Smooth muscle cell of the brain vasculature (primary cell): ENCODE data around the gene TEAD3.

Experiments used
- DNase-seq: peaks from one replicate; pipeline ENCODE4 v3.0.0-alpha.2; 2012; ENCODE audit warnings: low read depth, low spot score

TEAD3 gene

GRCh38 chr6:35512740-35513139, 15.9 kb upstream of the TEAD3 start, which contains the start of gene TULP1:
TSS of gene TULP1 (minus strand) at chr6:35512896. CDS start at chr6:35512858, 38 bp downstream.
- DNase-seq: no peak

- no peak for DNase-seq
These were observed 15.1 kb upstream of the TEAD3 start for GRCh38 chr6:35512006-35512405.

DNA sequence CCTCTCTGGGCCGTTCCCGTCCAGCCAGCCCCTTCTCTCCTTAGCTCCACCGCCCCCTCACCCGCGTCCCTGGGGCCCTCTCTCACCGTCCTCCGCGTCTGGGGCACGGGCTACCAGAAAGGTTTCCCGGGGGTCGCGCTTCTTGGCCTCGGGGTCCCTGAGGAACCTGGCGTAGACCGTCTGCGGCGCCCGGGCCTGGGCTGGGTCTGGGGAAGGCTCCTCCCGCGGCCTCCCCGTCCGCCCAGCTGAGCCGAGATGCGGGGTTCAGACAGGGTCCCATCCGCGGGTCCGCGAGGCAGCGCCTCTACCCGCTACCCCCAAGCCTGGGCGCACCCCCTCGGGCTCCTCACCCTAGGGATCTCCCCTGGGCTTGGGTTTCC, 14.7 kb upstream of the TEAD3 start:
- DNase-seq: no peak

- DNase-seq: no peak
These were observed 14.2 kb upstream of the TEAD3 start for GRCh38 chr6:35510916-35511561.

DNA sequence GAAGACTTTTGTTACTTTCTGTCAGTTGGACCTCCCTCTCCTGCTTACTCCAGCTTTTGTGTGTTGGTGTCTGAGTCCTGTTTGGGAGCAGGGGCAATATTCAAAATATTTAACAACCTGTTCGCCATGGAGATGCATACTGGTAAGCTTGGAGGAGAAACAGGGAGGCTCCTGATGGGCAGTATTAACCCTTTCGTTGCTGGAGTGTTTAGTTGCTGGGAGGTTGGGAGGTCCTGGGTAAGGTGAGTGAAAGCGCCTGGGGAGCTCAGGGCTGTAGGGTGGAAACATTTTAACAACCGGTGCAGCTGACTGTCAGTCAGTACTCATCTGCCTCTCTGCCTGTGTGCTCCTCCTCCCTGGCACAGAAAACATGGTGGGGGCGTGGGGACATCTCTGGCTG, 11.7 kb upstream of the TEAD3 start:
- no peak for DNase-seq

- DNase-seq: no peak
These were observed 11.1 kb upstream of the TEAD3 start for GRCh38 chr6:35508027-35508426.

DNA sequence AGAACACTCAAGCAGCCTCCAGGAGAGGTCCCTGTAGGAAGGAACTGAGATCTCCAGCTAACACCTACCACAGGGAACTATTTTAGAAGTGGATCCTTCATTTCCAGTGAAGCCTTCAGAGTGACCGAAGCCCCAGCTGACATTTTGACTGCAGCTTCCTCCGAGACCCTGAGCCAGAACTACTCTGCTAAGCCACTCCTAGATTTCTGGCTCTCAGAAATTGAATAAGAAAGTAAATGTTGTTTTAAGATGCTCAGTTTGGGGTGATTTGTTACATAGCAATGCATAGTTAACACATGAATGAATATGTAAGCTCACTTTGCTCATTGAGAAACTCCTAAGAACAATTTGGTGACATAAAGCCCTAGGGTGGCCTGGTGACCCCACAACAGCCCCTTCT, 10.3 kb upstream of the TEAD3 start:
- no peak for DNase-seq

GRCh38 chr6:35506536-35506935, 9.7 kb upstream of the TEAD3 start:
- DNase-seq: no peak

DNA sequence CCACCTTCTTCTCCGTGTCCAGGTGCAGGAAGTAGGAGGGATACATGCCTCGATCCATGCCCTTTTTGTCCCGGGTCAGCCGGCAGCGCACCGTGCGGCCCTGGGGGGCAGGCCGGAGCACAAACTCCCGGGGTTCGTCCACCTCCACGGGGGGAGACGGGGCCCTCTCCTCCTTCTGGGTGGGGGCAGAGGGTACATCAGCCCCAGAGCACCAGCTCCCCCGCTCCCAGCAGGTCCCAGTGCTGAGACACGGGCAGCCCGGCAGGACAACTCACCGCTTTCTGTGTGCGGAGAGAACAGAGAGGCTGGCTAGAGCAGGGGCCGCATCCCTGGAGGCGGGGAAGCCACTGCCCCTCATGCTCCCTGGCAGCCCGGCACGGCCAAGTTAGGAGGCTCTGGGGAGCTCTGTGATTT, 9.1 kb upstream of the TEAD3 start:
- DNase-seq: no peak

DNA sequence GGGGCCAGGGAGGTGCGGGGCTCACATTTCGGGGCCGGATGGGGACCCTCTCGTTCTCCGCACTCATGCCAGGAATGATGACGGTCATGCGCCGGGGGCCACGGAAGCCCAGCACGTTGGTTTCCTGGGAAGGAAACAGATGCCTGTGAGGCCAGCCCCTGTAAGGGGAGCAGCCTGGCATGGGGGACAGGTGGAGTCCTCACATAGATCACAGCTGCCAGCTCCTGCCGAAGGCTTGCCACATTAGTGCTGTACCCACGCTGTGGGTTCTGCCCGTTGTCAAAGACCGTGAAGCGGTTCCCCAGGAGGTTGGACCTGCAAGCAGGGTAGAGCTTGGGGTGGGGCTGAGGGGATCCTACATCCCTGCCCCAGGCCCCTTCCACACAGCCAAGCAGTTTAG, 6.7 kb upstream of the TEAD3 start:
- no peak for DNase-seq

DNA sequence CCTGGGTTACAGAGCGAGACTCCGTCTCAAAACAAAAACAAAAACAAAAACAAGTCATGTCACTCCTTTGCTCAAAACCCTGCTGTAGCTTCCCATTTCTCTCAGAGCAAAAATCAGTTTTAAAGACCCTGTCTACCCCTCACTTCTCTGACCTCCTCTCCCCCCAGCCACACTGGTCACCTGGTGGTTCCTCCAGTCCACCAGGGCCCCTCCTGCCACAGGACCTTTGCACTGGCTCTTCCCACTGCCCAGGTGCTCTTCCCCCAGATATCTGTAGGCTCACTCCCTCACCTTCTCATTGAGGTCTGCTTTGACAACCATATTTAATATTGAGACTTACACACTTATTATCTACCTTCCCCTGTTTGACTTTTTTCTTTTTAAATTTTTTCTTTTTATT, 4.9 kb upstream of the TEAD3 start:
- no peak for DNase-seq

GRCh38 chr6:35500782-35501181, 3.9 kb upstream of the TEAD3 start:
- no peak for DNase-seq

DNA sequence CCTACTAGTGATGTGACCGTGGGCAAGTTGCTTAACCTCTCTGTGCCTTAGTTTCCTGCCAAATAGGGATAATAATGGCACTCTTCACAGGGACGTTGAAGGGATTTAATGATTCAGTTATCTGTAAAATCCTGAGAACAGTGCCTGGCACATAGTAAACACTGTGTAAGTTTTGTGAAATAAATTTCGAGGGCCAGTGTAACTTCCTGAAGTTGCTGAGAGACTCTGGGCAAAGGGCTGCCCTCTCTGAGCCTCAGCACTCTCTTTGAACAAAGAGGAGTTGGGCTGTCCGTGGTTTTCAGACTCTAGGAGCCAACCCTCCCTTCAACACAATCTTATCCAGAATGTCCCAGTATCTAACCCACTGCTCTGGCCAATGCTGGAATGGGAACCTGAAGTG, 2.5 kb upstream of the TEAD3 start:
- DNase-seq: no peak

- DNase-seq: no peak
These were observed 1.7 kb upstream of the TEAD3 start for GRCh38 chr6:35498422-35499067.

DNA sequence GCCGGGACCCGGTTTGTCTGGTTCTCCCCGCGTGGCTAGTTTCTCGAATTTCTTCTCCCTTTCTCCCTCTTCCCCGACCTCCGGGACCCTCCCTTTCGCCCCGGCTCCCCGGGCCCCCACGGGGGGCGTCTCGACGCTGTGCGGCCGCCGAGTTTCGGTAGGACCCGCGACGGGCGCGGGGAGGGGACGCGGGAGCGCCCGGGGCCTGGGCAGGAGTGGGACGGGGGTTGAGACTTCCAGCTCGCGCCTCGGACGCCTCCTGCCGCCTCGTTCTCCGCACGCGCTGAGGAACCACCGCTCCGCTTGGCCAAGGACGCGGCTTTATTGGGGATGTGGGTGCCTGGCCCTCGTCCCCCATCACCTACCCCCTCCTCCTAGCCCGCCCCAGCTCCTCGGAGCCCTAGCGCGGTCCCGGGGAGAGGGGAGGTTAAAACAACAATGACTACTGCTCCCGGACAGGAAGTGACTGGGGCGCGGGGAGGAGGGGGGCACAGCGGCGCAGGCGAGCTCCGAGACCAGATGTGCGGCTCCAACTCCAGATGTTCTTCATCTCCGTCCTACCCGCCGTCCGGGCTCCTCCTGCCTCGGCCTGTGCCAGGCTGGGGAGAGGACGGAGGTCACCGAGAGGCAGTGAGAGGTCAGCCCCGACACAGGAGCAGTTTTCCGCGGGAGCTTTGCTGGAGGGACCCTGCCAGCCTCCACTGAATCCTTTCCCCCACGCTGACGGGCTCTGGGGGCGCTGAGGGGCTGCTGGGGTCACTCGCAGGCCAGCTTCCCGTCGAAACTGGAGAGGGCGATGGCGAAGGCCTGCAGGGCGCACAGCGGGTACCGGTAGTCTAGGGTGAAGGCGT, 917 bp upstream of the TEAD3 start:
- DNase-seq: no peak

DNA sequence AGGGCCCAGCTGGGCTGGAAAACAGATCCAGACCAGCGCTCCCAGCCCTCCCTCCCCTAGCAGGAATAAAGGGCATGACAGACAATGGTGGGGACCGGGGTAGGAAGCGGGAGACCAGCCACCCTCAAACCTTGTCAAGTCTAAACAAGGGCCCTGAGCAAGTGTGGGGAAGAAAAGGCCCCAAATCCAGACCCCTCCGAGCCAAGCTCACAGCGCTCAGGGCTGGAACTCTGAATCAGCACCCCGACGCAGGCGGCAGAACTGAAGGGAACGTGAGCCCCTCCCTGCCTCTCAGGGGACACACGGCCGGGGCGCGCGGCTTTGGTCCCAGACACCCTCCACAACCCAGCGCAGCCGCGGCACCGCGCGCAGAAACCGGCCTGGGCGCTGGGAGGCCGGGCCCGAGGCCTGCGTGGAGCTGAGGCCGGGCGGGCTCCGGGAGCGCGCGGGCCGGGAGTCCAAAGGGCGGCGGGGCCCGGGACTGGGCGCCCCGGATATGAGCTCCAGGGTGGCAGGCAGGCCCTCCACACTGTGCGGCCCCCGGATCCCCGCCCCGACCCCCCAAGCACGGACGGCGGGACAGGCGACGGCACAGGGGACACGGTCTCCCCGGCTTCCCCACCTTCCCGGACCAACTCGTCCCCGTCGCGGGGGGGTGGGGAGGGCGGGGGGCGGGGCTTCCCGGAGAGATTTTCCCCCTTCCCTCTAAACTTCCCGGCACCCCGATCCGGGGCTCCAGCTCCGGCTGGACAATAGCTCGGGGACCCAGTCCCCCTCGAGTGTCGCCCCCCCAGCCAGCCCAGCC, 641 bp downstream of the TEAD3 start:
- no peak for DNase-seq

GRCh38 chr6:35495258-35496035, 1.4 kb downstream of the TEAD3 start:
- no peak for DNase-seq

DNA sequence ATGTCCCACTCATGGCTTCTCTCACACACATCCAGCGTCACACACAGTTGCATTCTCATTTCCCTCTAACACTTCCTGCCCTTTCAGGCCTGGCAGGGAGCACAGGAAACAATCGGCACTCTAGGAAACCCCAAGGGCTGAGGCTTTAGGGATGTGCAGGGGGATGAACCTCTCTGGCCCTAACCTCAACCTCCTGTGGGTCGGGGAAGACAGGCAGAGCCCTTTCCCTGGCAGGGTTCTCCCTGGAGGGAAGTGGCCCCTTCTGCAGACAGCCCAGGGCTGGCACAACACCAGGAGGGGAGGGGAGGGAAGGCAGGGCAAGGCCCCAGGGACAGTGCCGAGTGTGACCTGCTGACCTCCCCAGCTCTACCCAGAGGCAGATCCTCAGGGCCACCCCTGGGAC, 2.7 kb downstream of the TEAD3 start:
- no peak for DNase-seq

DNA sequence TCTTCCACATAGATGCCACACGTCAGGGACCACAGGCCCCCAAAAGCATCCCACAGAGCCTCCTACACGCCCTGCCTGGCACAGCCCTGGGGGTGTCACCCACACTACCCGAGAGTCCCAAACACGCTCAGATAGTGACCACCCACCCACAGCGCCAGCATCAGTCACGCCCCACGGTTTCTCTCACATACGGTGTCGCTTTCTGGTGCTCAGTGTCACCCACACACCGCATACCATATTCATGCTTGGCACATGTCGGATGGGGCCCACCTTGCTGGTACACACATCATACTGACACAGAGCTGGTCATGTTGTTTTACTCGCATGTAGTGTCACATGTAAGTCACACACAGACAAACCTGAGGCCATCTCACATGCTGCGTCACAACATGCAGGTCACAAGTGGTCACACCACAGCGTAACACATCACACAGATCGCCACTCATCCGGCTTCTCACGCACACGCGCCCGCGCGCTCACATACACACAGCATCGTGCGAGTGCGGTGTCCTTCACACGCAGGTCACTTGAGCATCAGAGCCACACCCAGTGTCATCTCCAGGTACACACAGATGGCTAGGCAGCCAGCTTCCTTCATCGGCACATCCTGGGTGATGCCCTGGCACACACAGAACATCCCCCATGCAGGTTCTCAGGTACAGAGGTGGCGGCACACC, 3.4 kb downstream of the TEAD3 start:
- DNase-seq: no peak

- DNase-seq: no peak
These were observed 4.0 kb downstream of the TEAD3 start for GRCh38 chr6:35492974-35493284.
